HG02588 (cell line): ENCODE data around the gene DNASE1L3.
A peak's percentile ranks its signal among the peaks of the same experiment; 100 is the strongest.
"Not testable (repeated sequence)": the region's sequence is repeated elsewhere in the genome, so short reads cannot be mapped to it uniquely, and the experiment has no call there.

Experiments used
- ATAC-seq: cut with Tn5 transposase; IDR thresholded peaks from one replicate; pipeline ENCODE4 v1.9.1; 2021; ENCODE audit warnings: mild to moderate bottlenecking, moderate library complexity; ENCODE audit not compliant: unreplicated experiment

The DNASE1L3 gene

DNA sequence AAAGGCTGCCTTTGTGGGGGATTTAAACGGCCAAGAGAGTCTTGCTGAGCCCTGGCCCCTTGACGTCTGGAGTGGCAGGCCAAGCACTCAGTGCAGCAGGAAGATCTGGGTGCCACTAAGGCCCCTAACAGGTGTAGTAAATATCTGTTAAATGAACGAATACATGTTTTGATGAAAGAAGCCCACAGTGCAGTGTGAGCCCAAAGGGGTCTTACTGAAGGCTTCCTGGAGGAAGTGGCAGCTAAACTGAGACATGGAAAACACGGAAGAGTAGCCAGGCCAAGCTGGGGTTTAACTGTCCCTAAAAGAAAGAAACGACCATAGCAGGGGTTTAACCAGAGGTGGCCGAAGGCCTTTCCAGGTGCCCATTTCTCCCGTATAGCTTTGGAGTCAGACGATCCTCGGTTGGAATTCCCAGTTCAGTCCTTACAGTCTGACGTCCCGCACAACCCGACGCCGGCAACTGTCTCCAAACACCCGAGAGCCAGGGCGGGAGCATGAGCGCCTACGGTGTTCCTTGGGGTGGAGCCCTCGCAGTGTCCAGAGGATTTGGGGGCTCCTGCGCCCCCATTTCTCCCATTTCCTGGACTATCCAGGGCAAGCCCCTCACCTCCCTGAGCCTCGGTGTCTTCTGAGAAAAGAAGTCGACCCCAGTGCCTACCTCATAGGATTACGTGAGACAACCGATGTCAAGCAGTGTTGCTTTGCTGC is 25.9 kb upstream of the DNASE1L3 start:
- no peak for ATAC-seq

GRCh38 chr3:58235970-58236369 is 25.2 kb upstream of the DNASE1L3 start:
- no peak for ATAC-seq

DNA sequence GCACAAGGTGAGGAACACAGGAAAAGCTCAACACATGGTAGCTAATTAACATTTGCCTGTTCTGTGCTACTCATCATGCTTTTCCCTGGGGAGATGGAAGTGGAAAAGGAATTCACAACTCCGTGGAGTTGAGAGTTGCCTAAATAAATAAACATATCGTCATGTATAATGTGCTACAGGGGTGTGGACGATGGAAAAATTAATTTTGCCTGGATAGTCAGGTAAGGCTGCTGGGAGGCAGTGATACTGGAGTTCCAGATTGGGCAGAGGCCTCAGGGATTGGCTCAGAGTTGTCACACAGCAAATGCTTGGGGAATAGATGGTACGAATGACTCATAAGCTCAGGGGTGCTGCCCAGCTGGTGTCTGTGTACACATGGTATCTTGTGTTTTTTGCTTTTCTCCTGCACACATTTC is 23.8 kb upstream of the DNASE1L3 start:
- ATAC-seq = no peak

DNA sequence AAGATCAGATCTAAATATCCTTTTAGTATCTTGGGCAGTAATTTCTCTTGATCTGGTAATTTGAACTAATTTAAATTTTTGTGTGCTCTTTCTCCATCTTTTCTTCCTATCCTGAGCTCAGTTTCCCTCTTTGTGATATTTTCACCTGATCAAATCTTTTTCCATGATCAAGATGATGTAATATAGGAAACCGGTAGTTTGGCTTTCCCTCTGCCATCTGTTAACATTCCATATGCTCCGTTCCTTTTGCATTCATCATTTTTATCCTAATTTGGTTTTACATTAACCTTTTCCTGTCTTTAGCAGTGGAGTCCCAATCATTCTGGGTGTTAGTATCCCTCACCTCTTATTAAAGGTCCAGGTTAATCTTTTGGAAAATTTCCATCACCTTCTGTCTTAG is 20.9 kb upstream of the DNASE1L3 start:
- no peak for ATAC-seq

DNA sequence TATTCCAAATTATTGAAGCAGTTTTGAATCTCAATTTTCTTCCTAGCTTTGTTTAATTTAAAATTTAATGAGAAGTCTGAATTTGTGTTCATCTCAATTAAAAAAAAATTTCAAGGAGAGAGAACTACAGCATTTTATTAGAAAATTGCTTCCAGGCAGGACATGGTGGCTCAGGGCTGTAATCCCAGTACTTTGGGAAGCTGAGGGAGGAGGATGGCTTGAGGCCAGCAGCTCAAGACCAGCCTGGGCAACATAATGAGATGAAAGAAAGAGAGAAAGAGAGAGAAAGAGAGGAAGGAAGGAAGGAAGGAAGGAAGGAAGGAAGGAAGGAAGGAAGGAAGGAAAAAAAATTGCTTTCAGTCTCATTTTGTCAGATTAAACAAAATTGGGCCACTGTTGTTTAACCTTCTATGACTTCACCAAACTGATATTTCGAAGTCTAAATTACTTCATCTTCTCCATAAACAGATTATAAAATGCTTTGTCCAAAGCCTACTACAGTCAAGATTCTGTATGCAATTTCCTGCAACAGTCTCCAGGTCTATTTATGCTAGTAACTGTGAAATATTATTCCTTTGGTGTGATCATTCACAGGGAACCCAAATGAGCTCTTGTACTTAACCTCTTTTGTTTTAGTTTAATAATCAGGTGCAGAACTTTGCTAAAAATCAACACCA is 20.2 kb upstream of the DNASE1L3 start:
- no peak for ATAC-seq

DNA sequence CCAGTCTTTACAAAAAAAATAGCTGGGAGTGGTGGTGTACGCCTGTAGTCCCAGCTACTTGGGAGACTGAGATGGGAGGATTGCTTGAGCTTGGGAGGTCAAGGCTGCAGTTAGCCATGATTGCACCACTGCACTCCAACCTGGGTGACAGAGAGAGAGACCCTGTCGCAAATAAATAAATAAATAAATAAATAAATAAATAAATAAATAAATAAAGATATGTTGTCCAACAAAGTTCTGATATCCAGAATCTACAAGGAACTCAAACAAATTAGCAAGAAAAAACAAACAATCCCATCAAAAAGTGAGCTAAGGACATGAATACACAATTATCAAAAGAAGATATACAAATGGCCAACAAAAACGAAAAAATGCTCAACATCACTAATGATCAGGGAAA is 17.2 kb upstream of the DNASE1L3 start:
- not testable (repeated sequence) for ATAC-seq

- no peak for ATAC-seq
These were observed 13.1 kb upstream of the DNASE1L3 start for GRCh38 chr3:58223855-58224254.

GRCh38 chr3:58222161-58222724 is 11.5 kb upstream of the DNASE1L3 start:
- no peak for ATAC-seq

- no peak for ATAC-seq
These were observed 8.1 kb upstream of the DNASE1L3 start for GRCh38 chr3:58218904-58219303.

GRCh38 chr3:58217209-58217811 is 6.5 kb upstream of the DNASE1L3 start:
- ATAC-seq = peak; percentile 28

DNA sequence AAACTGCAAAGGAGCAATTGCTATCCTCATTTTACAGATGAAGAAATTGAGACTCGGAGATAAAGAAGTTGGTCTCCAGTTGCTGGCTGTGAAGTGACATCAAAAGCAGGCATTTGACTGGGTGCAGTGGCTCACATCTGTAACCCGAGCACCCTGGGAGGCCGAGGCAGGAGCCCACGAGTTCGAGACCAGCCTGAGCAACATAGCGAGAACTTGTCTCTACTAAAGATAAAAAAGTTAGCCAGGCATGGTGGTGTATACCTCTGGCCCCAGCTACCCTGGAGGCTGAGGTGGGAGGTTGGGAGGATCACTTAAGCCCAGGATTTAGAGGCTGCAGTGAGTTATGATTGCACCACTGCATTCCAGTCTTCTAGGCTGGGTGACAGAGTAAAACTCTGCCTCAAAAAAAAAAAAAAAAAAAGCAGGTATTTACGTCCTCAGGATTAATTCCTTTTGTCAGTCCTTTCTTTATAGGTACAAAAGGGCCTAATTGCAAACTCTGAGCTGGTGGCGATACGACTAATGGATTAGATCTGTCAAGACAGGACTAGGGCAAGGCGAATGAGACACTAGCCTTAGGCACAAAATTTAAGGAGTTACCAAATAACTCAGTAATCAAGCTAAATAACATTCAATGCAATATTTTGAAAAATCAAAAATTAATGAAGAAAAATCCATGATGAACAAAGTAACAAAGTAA is 5.9 kb upstream of the DNASE1L3 start:
- no peak for ATAC-seq

GRCh38 chr3:58215317-58216025 is 4.7 kb upstream of the DNASE1L3 start:
- no peak for ATAC-seq

GRCh38 chr3:58214484-58215316 is 3.9 kb upstream of the DNASE1L3 start:
- ATAC-seq = peak; percentile 70

- ATAC-seq = no peak
These were observed 839 bp downstream of the DNASE1L3 start for GRCh38 chr3:58209933-58210332.

DNA sequence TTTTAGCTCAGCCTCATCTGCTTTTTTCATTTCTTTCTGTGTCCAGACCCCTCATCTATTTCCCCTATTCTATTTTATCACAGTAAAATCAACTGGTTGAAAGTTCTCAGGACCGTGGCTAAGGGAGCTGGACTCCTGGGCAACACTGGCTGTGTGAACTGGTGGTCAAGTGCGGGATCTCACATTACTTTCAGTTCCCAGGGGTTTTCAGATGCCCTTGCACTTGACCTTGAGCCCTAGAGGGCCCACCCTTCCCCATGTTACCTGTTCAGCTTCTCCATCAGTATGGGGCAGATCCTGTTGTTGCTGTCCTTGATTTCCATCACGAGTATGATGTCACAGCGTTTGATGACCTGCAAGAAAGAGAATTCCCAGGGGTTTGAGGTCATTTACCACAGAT is 2.8 kb downstream of the DNASE1L3 start:
- no peak for ATAC-seq

DNA sequence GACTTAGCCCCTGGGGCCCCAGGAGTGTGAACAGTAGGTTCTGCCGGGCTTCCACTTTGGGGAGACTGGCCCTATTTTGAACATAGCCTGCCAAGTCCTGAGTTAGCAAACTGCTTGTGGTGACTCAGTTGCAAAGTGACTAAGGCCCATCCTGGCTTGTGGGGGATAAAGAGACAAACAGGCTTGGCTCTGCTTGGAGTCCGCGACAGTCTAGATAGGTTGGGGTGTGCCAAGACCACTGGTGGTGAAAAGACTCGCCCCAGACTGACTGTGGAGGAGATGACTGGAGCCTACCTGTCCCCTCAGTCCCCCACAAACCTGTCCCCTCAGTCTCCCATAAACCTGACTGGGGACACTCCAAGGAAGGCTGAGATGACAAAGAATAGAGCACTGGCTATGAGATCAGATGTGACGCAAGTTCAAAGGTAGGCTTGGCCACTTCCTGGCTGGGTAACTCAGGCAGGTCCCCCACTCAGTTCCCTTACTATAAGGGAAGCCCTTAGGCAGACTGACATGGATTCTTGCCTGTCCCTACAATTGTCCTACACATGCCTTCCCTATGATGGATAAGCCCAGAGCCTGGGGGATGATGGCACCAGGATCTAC is 4.3 kb downstream of the DNASE1L3 start:
- no peak for ATAC-seq

DNA sequence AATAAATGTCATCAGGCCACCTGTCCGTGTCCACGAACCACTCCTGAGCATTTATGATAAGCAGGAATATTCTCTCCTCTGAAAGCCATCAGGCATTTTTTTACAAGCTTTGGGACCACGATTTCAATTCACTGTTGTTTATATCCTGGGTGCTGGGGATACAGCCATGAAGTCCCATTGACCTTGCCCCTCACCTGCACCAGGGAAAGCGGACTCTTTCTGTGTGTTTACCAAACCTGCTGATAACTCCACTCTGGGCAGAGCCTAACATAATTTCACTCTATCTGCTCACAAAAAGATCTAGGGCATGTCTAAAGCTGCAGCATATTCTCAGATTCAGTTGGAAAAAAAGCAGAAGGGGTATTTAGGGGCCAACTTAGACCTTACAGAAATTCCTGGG is 4.8 kb downstream of the DNASE1L3 start:
- no peak for ATAC-seq

- ATAC-seq = no peak
These were observed 6.1 kb downstream of the DNASE1L3 start for GRCh38 chr3:58204720-58205119.

DNA sequence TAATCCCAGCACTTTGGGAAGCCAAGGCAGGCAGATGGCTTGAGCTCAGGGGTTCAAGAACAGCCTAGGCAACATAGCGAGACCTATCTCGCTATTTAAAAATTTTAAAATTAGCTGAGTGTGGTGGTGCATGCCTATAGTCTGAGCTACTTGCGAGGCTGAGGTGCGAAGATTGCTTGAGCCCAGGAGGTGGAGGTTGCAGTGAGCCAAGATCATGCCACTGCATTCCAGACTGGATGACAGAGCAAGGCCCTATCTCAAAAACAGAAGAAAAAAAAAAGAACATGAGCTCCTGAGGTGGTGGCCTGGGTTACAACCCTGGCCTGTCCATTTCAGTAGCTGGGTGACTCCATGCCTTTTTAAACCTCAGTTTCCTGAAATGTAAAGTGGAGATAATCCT is 7.2 kb downstream of the DNASE1L3 start:
- no peak for ATAC-seq
